Tibial artery (tissue), 4 donors: ENCODE measurements around the gene OR10A6.

Experiments
- DNase-seq, 2 donors: peaks; one replicate each; pipeline ENCODE4 v3.0.0-alpha.2; 2019
- H3K27ac ChIP-seq, 2 donors: fragments of 200-600 bp; sonication (generic) in 1 of 2; 1 replicate in 1 of 2; 2 replicates in 1 of 2; pipeline ENCODE4 v1.5.1; 2018 to 2019; ENCODE audit warnings: mild to moderate bottlenecking in 1 of 2
- H3K27me3 ChIP-seq, 2 donors: fragments of 200-600 bp; sonication (generic) in 1 of 2; one replicate each; pipeline versions ENCODE4 v1.5.1 to v1.6.0; 2016 to 2019
- H3K36me3 ChIP-seq, 3 donors: fragments of 200-600 bp; sonication (generic) in 2 of 3; one replicate each; pipeline ENCODE4 v1.5.1; 2016 to 2019; ENCODE audit warnings: mild to moderate bottlenecking in 2 of 3
- H3K4me1 ChIP-seq, 4 donors: fragments of 200-600 bp; sonication (generic) in 2 of 4; 1 replicate in 3 of 4; 2 replicates in 1 of 4; pipeline ENCODE4 v1.5.1; 2016 to 2019
- H3K4me3 ChIP-seq, 2 donors: fragments of 200-600 bp; sonication (generic) in 1 of 2; 1 replicate in 1 of 2; 2 replicates in 1 of 2; pipeline ENCODE4 v1.5.1; 2018 to 2019; ENCODE audit warnings: mild to moderate bottlenecking in 2 of 2
- H3K9me3 ChIP-seq, 3 donors: fragments of 200-600 bp; sonication (generic) in 1 of 3; one replicate each; pipeline ENCODE4 v1.5.1; 2016 to 2019
- CTCF ChIP-seq, 2 experiments: fragments of 200-600 bp in 1 of 2; fragments of 450-650 bp in 1 of 2; IDR thresholded peaks; one replicate each; pipeline ENCODE4 v1.5.1; 2017 to 2019; ENCODE audit warnings: antibody characterized with exemption in 2 of 2, mild to moderate bottlenecking in 1 of 2, moderate library complexity in 1 of 2
- intact Hi-C: fragments of 100-400 bp; cut with DNase I; formaldehyde crosslinking; loops from one replicate; pipeline ENCODE4 v1.15.0; 2023; ENCODE audit warnings: low total_unique reads

The OR10A6 gene

GRCh38 chr11:7964873-7965272 lies 33.8 kb upstream of the OR10A6 start:
- Histone ChIP-seq H3K27ac (no peak overlapping the region), H3K4me3 (no peak overlapping the region), H3K27me3 (peaks cover 0 to 3% of the 10 kb centered on the region in 2 donors), H3K4me1 (no peaks in the 10 kb centered on the region), H3K36me3 (no peaks in the 10 kb centered on the region), H3K9me3 (no peaks in the 10 kb centered on the region)
- DNase-seq, result no peak
- no peak for TF ChIP-seq CTCF (IDR thresholded peaks at IDR 0.05)
- intact Hi-C loops, result no loop called here

GRCh38 chr11:7964261-7964660 lies 33.2 kb upstream of the OR10A6 start:
- H3K27me3 ChIP-seq, result peaks cover 0 to 3% of the 10 kb centered on the region in 2 donors
- no peaks in the 10 kb centered on the region for H3K36me3 ChIP-seq
- no peaks in the 10 kb centered on the region for H3K9me3 ChIP-seq
- intact Hi-C loops, result no loop called here
- H3K4me3 ChIP-seq, result no peak overlapping the region
- H3K27ac ChIP-seq, result no peak overlapping the region
- TF ChIP-seq CTCF (IDR thresholded peaks at IDR 0.05), result no peak
- DNase-seq, result no peak
- no peaks in the 10 kb centered on the region for H3K4me1 ChIP-seq

- H3K36me3 ChIP-seq, result no peaks in the 10 kb centered on the region
- no peaks in the 10 kb centered on the region for H3K4me1 ChIP-seq
- H3K9me3 ChIP-seq, result no peaks in the 10 kb centered on the region
- H3K4me3 ChIP-seq, result no peak overlapping the region
- H3K27ac ChIP-seq, result no peak overlapping the region
- no peaks in the 10 kb centered on the region for H3K27me3 ChIP-seq
- TF ChIP-seq CTCF (IDR thresholded peaks at IDR 0.05), result no peak
- intact Hi-C loops, result no loop called here
- no peak for DNase-seq
Observed at GRCh38 chr11:7955191-7955590, 24.1 kb upstream of the OR10A6 start.

GRCh38 chr11:7949934-7950333 lies 18.9 kb upstream of the OR10A6 start:
- Histone ChIP-seq H3K4me3 (no peak overlapping the region), H3K9me3 (peaks cover 0 to 9% (median 0%) of the 10 kb centered on the region in 3 donors), H3K4me1 (no peaks in the 10 kb centered on the region), H3K27me3 (no peaks in the 10 kb centered on the region), H3K27ac (no peak overlapping the region), H3K36me3 (no peaks in the 10 kb centered on the region)
- no peak for DNase-seq
- no peak for TF ChIP-seq CTCF (IDR thresholded peaks at IDR 0.05)
- intact Hi-C loops, result no loop called here

GRCh38 chr11:7944123-7944522 lies 13.1 kb upstream of the OR10A6 start:
- Histone ChIP-seq H3K4me3 (no peak overlapping the region), H3K27ac (no peak overlapping the region), H3K36me3 (no peaks in the 10 kb centered on the region), H3K9me3 (peaks cover 0 to 28% (median 11%) of the 10 kb centered on the region in 3 donors), H3K4me1 (no peaks in the 10 kb centered on the region), H3K27me3 (no peaks in the 10 kb centered on the region)
- intact Hi-C loops, result no loop called here
- no peak for TF ChIP-seq CTCF (IDR thresholded peaks at IDR 0.05)
- no peak for DNase-seq

- Histone ChIP-seq H3K27ac (no peak within 1 kb of the TSS), H3K4me3 (no peak within 1 kb of the TSS), H3K9me3 (peaks cover 0 to 28% (median 11%) of the 10 kb centered on the region in 3 donors), H3K36me3 (no peaks in the 10 kb centered on the region), H3K27me3 (no peaks in the 10 kb centered on the region), H3K4me1 (no peaks in the 10 kb centered on the region)
- intact Hi-C loops, result no loop called here
- no peak for DNase-seq
- no peak for TF ChIP-seq CTCF (IDR thresholded peaks at IDR 0.05)
Observed at GRCh38 chr11:7941608-7942007, 10.5 kb upstream of the OR10A6 start, which contains the start of gene OR10A3. OR10A3 (minus strand) TSS chr11:7941708; CDS start chr11:7939520, 2,188 bp downstream.
